Measurements from ENCODE around the gene STIMATE. TPM values are rescaled to one million over a fixed set of nuclear protein-coding genes. Genes with fewer than 3 reads are reported as not detected.

The STIMATE gene
- total and polyA plus RNA-seq, 2 experiments from 2014 or later: 7.3 to 17.4 TPM

DNA sequence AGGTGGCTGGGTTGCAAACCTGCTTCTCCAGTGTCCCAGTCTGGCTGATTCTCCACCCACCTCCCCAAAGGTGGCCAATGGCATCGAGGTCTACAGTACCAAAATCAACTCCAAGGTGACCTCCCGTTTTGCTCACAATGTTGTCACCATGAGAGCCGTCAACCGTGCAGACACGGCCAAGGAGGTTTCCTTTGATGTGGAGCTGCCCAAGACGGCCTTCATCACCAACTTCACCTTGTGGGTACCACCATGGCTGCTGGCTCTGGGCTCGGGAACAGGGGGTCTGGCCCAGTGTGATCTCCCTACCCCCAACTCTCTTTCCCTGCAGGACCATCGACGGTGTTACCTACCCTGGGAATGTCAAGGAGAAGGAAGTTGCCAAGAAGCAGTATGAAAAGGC lies 100.9 kb downstream of the STIMATE start:
- Histone ChIP-seq H3K4me1 (ENCODE audit: low read depth) (no peaks in the 10 kb centered on the region), H3K9me3 (ENCODE audit: low read depth) (no peaks in the 10 kb centered on the region), H3K36me3 (no peaks in the 10 kb centered on the region), H3K27me3 (no peaks in the 10 kb centered on the region), H3K4me3 (no peak overlapping the region), H3K27ac (no peak overlapping the region)
- TF ChIP-seq, protein P1, sequence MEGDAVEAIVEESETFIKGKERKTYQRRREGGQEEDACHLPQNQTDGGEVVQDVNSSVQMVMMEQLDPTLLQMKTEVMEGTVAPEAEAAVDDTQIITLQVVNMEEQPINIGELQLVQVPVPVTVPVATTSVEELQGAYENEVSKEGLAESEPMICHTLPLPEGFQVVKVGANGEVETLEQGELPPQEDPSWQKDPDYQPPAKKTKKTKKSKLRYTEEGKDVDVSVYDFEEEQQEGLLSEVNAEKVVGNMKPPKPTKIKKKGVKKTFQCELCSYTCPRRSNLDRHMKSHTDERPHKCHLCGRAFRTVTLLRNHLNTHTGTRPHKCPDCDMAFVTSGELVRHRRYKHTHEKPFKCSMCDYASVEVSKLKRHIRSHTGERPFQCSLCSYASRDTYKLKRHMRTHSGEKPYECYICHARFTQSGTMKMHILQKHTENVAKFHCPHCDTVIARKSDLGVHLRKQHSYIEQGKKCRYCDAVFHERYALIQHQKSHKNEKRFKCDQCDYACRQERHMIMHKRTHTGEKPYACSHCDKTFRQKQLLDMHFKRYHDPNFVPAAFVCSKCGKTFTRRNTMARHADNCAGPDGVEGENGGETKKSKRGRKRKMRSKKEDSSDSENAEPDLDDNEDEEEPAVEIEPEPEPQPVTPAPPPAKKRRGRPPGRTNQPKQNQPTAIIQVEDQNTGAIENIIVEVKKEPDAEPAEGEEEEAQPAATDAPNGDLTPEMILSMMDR (IDR thresholded peaks at IDR 0.05; ENCODE audit: low read depth, low read length): no peak
- DNase-seq (ENCODE audit: low read depth in 1 of 2, low spot score in 1 of 2): no peak

GRCh38 chr3:52795298-52795900 lies 101.9 kb downstream of the STIMATE start:
- no peaks in the 10 kb centered on the region for H3K4me1 ChIP-seq (ENCODE audit: low read depth)
- DNase-seq (ENCODE audit: low read depth in 1 of 2, low spot score in 1 of 2): no peak
- H3K9me3 ChIP-seq (ENCODE audit: low read depth): no peaks in the 10 kb centered on the region
- TF ChIP-seq, protein P1 (IDR thresholded peaks at IDR 0.05; ENCODE audit: low read depth, low read length): no peak
- H3K36me3 ChIP-seq: no peaks in the 10 kb centered on the region
- no peak overlapping the region for H3K27ac ChIP-seq
- H3K27me3 ChIP-seq: no peaks in the 10 kb centered on the region
- H3K4me3 ChIP-seq: no peak overlapping the region

- H3K27me3 ChIP-seq: no peaks in the 10 kb centered on the region
- H3K9me3 ChIP-seq (ENCODE audit: low read depth): no peaks in the 10 kb centered on the region
- H3K4me1 ChIP-seq (ENCODE audit: low read depth): no peaks in the 10 kb centered on the region
- H3K36me3 ChIP-seq: no peaks in the 10 kb centered on the region
- no peak within 1 kb of the TSS for H3K4me3 ChIP-seq
- H3K27ac ChIP-seq: no peak within 1 kb of the TSS
- peak in 1 of 2 donors; percentile 7 for DNase-seq (ENCODE audit: low read depth in 1 of 2, low spot score in 1 of 2)
- TF ChIP-seq, protein P1 (IDR thresholded peaks at IDR 0.05; ENCODE audit: low read depth, low read length): no peak
Measured at GRCh38 chr3:52794612-52795099, 102.7 kb downstream of the STIMATE start, which contains the start of gene ITIH3. TSS of gene ITIH3 (plus strand) at chr3:52794796. CDS start at chr3:52794804, 8 bp downstream.

DNA sequence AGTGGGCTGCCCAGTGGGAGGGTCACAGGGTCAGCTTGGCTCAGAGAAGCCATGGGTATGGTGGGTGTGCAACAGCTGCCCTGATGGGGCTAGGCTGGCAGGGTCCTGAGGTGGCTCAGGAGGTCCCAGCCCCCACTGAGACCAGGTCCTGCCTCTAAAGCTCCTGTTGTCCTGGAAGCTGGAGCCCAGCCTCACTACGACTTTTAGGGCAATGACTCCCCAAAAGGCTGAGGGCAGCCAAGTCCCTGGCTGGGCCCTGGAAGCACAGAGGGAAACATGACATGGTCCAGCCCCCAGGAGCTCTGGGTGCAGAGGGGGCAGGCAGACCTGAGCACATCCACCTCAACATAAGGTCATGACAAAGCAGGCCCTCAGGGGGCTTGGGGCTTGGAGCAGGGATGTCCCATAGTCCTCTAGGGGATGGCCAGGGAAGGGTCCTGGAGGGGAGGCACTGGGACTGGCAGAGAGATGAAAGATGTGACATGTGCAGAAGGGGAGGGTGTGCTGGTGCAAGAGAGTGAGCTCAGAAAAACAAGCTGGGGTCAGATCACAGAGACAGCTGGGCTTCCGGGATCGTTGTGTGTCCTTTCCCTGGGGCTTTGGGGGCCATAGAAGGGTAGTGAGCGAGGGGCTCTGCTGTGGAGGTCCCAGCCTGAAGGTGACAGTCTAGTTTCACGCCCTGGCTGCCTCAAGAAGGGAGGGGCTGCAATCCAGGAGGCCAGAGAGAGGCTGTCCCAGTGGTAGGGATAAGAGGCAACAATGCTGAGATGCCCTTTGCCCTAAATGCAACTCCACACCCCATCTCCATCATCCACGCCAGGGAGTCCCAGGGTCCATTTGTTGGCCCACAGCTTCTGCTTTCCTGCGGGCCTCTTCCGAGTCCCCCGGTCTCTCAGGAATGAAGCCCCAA lies 103.4 kb downstream of the STIMATE start:
- DNase-seq (ENCODE audit: low read depth in 1 of 2, low spot score in 1 of 2): no peak
- Histone ChIP-seq H3K4me3 (no peak overlapping the region), H3K9me3 (ENCODE audit: low read depth) (no peaks in the 10 kb centered on the region), H3K27me3 (no peaks in the 10 kb centered on the region), H3K4me1 (ENCODE audit: low read depth) (no peaks in the 10 kb centered on the region), H3K36me3 (no peaks in the 10 kb centered on the region), H3K27ac (no peak overlapping the region)
- TF ChIP-seq, protein P1 (IDR thresholded peaks at IDR 0.05; ENCODE audit: low read depth, low read length): no peak

GRCh38 chr3:52792961-52793695 lies 104.2 kb downstream of the STIMATE start:
- Histone ChIP-seq H3K27me3 (no peaks in the 10 kb centered on the region), H3K27ac (no peak overlapping the region), H3K4me3 (no peak overlapping the region), H3K36me3 (no peaks in the 10 kb centered on the region), H3K4me1 (ENCODE audit: low read depth) (no peaks in the 10 kb centered on the region), H3K9me3 (ENCODE audit: low read depth) (no peaks in the 10 kb centered on the region)
- TF ChIP-seq, protein P1 (IDR thresholded peaks at IDR 0.05; ENCODE audit: low read depth, low read length): no peak
- DNase-seq (ENCODE audit: low read depth in 1 of 2, low spot score in 1 of 2): peak in 1 of 2 donors; percentile 27

All from cardiac muscle cell (in vitro differentiated cells and primary cell).